NCI-H1417 treated with DMSO at 0.1 percent for 48 hours (cell line): ENCODE results near the gene TTC34.

ENCODE experiments used
- DNase-seq: peaks from one replicate; lab custom pipeline; 2025; lab: John Stamatoyannopoulos, UW

The TTC34 gene

GRCh38 chr1:2588661-2589430 is 212.6 kb downstream of the TTC34 start:
- DNase-seq, result no peak

GRCh38 chr1:2587860-2588571 is 213.5 kb downstream of the TTC34 start:
- no peak for DNase-seq

GRCh38 chr1:2587071-2587859 is 214.2 kb downstream of the TTC34 start:
- DNase-seq, result no peak

- DNase-seq, result peak; percentile 84
Observed at GRCh38 chr1:2586154-2587070, 215.1 kb downstream of the TTC34 start, which contains the start of gene PRXL2B. Gene PRXL2B, plus strand, starts transcription at chr1:2586777. Its CDS starts 109 bp downstream, at chr1:2586886.
